HTERT RPE-1 (cell line): ENCODE data around the gene CACUL1.
"Not testable (repeated sequence)": the region's sequence is repeated elsewhere in the genome, so short reads cannot be mapped to it uniquely, and the experiment has no call there.

ENCODE experiments used
- in situ Hi-C: fragments of 300-500 bp; cut with MboI; formaldehyde crosslinking; loops from 4 replicates; pipeline ENCODE4 v1.14.3; 2020; ENCODE audit warnings: low sequenced_read_pairs

CACUL1 gene

GRCh38 chr10:118658762-118659161 is 96.0 kb downstream of the CACUL1 start:
- in situ Hi-C loops: no loop called here

GRCh38 chr10:118658168-118658567 is 96.6 kb downstream of the CACUL1 start:
- in situ Hi-C loops: not testable (repeated sequence)

- in situ Hi-C loops: not testable (repeated sequence)
These were observed 109.5 kb downstream of the CACUL1 start for GRCh38 chr10:118645294-118645693.

DNA sequence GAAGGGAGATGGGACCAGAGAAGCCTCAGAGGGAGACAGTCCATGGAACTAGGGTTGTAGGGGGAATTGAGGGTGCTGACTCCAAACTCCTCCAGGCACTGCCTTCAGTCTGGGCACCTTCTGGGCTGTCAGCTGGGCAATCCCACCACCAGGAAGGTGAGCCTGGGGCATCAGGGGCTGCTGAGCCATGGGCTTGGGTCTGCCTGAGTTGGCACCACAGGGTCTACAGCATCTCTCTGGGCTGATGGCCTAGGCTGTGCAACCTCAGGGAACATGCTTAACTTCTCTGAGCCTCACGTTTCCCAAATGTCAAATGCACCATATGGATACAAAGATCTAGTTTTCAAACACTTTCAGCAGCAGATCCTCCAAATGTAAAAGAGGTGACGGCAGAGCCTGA is 112.5 kb downstream of the CACUL1 start:
- in situ Hi-C loops: no loop called here

DNA sequence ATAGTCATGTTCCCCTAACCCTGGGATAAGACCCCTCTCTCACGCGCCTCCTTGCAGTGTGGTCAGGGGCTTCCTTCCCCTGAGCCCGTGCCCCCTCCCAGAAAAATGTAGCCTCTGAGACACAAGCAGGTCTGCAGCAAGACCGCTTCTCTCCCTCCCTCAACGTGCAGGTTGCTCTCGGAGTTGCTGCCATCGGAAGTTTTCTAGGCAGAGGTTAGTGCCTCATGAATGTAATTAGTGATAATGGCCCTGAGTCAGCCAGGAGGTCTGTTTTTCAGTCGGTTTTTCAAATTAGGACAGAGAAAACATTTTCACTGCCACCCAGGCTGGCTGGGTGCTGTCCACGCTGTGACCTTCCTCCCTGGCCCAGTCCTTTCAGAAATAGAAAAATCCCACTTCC is 116.1 kb downstream of the CACUL1 start:
- in situ Hi-C loops: no loop called here

DNA sequence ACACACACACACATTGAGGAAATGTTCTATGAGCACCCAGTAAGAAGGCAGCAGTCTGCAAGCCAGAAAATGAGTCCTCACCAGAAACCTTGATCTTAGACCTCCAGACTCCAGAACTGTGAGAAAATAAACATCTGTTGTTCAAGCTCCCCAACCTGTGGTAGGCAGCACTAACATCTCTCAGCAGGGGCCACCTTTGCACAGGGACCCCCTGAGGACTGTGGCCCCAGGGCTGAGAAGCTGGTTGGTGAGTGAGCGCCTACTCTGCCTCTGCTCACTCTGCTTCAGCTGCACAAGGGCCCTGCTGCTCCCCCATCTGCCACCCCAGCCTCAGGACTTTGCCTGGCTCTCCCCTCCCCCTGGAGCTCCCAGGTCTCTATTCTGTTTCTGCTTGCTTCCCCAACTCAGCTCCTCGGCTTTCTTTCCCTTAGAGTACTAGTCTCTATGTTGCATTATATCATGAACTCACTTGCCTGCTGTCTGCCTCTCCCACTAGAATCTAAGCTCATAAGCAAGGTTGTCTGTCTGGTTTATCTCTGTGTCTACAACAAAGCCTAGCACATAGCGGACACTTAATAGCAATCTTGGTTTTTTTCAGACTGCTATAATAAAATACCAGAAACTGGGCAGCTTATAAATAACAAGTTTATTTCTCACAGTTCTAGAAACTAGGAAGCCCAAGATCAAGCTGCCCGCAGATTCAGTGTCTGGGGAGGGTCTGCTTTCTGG is 118.9 kb downstream of the CACUL1 start:
- in situ Hi-C loops: no loop called here

- in situ Hi-C loops: no loop called here
These were observed 121.0 kb downstream of the CACUL1 start for GRCh38 chr10:118633786-118634185.

DNA sequence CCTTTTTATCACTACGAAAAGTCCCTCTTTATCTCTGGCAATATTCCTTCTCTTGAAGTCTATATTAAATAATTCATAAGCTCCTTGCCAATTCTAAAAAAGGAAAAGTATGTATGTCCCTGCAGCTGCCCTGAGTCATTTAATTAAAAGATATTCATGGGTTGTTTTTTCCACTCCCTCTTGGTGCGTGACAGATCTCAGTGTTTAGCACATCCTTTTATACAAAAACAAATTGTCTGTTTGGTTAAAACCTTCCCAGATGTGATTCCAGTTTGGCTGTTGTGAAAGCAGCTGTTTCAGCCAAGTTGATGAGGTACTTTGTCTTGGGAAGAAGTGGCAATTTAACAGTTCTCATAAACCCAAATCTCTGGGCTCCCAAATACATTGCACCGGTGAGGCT is 125.6 kb downstream of the CACUL1 start:
- in situ Hi-C loops: no loop called here

- in situ Hi-C loops: no loop called here
These were observed 126.4 kb downstream of the CACUL1 start for GRCh38 chr10:118628397-118628796.

- in situ Hi-C loops: no loop called here
These were observed 127.8 kb downstream of the CACUL1 start for GRCh38 chr10:118626953-118627352.
